GM12891 (cell line): Measurements from ENCODE around the gene MEP1A.
"Not testable (repeated sequence)": the region's sequence is repeated elsewhere in the genome, so short reads cannot be mapped to it uniquely, and the experiment has no call there.

Experiments
- DNase-seq: peaks from one replicate; pipeline ENCODE4 v3.0.0; 2011; ENCODE audit warnings: low spot score; ENCODE audit not compliant: insufficient read length
- FAIRE-seq: peaks from 2 replicates; lab custom pipeline; 2011; peaks lifted over from hg19 to GRCh38; lab: Jason Lieb, UNC
- PAX5 ChIP-seq: IDR thresholded peaks from 2 replicates; pipeline ENCODE4 v1.6.1; 2011; ENCODE audit warnings: low read length, moderate library complexity, mild to moderate bottlenecking; ENCODE audit not compliant: insufficient read depth, severe bottlenecking
- POLR2A ChIP-seq: IDR thresholded peaks from 2 replicates; pipeline ENCODE4 v1.6.1; 2011; ENCODE audit warnings: low read depth, low read length, control low read depth
- POLR2AphosphoS5 ChIP-seq: IDR thresholded peaks from 2 replicates; pipeline ENCODE4 v1.6.1; 2011; ENCODE audit warnings: low read depth, low read length, control low read depth
- POU2F2 ChIP-seq: IDR thresholded peaks from 2 replicates; pipeline ENCODE4 v1.6.1; 2011; ENCODE audit warnings: low read depth, mild to moderate bottlenecking, control low read depth, low read length, moderate library complexity
- SPI1 ChIP-seq: IDR thresholded peaks from 2 replicates; pipeline ENCODE4 v1.6.1; 2011; ENCODE audit warnings: low read depth, low read length, control low read depth
- TAF1 ChIP-seq: IDR thresholded peaks from 2 replicates; pipeline ENCODE4 v1.6.1; 2011; ENCODE audit warnings: low read depth, low read length, control low read depth

The MEP1A gene

GRCh38 chr6:46832816-46833215, 39.6 kb downstream of the MEP1A start:
- no peak for TF ChIP-seq POU2F2
- TF ChIP-seq TAF1, result no peak
- no peak for TF ChIP-seq POLR2AphosphoS5
- TF ChIP-seq SPI1, result no peak
- TF ChIP-seq POLR2A, result no peak
- no peak for TF ChIP-seq PAX5
- FAIRE-seq (no peak), DNase-seq (no peak)

DNA sequence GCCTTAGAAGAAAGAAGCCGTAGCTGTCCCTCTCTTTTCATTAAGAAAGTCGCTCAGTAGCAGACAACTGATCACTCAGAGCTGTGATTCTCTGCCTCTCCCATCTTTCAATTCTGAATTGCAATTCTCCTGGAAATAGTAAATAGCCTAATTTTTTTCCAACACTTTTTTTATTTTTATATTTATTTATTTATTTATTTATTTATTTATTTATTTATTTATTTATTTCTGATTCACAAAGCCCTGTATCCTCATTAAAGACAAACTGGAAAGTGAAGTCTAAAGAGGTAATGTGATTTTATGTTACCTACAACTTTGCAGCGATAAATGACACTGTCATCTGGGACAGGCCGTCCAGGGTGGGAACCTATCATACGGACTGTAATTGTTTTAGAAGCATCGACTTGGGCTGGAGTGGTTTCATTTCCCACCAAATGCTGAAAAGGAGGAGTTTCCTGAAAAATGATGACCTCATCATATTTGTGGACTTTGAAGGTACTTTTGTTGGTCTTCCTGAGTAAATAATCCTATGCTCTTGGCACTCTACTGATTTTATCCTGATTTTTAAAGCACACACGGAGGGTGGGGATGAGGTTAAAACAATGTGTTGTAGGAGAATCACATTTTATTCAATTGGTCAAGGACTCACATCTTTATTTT, 41.2 kb downstream of the MEP1A start:
- FAIRE-seq, DNase-seq: not testable (repeated sequence)

DNA sequence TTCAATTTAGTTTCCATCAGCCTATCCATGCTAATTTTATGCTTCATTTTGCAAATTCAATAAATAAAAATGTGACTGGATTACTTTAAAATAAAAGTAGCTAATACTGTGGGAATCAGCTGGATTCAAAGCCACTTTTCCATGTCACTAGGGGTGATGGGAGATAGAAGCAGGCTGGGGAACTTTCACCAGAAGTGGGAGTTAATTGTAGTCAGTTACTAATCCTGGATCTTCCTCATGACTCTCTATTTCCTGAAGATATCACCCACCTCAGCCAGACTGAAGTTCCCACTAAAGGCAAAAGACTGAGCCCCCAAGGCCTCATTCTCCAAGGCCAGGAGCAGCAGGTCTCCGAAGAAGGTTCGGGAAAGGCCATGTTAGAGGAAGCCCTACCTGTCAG, 41.8 kb downstream of the MEP1A start:
- FAIRE-seq, DNase-seq: not testable (repeated sequence)

GRCh38 chr6:46838033-46838432, 44.8 kb downstream of the MEP1A start:
- TF ChIP-seq SPI1, result no peak
- TF ChIP-seq POLR2AphosphoS5, result no peak
- no peak for TF ChIP-seq POU2F2
- no peak for TF ChIP-seq TAF1
- TF ChIP-seq POLR2A, result no peak
- no peak for TF ChIP-seq PAX5
- FAIRE-seq, result no peak
- no peak for DNase-seq

DNA sequence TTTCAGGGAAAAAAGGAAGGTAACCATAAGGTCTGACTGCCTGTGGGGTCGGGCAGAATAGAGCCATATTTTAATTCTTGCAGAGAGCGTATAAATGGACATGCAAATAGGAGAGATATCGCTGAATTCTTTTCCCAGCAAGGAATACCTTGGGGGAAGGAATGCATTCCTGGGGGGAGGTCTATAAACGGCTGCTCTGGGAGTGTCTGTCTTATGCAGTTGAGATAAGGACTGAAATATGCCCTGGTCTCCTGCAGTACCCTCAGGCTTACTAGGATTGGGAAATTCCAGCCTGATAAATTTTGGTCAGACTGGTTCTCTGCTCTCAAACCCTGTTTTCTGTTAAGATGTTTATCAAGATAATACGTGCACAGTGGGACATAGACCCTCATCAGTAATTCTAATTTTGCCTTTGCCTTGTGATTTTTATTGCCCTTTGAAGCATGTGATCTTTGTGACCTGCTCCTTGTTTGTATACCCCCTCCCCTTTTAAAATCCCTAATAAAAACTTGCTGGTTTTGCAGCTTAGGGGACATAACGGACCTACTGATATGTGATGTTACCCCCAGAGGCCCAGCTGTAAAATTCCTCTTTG, 49.2 kb downstream of the MEP1A start:
- FAIRE-seq, DNase-seq: not testable (repeated sequence)

DNA sequence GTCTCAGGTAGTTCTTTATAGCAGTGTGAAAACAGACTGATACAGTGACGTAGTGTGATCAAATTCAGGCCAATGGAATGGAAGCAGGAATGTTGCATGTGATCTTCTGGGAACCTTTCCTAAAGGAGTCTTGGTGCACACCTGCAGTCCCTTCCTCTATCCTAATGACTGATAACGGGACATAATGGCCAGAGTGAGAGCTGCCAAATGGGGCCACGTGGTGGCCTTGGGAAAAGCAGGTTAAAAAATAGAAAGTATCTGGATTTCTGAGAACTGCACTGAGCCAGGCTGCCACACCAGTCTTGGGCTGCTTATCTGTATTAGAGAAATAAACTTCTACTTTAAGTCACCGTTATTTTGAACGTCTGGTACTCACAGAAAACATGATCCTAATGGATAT, 51.9 kb downstream of the MEP1A start:
- DNase-seq (no peak), FAIRE-seq (no peak)
- no peak for TF ChIP-seq SPI1
- TF ChIP-seq POLR2A, result no peak
- no peak for TF ChIP-seq POU2F2
- no peak for TF ChIP-seq PAX5
- no peak for TF ChIP-seq TAF1
- no peak for TF ChIP-seq POLR2AphosphoS5

- TF ChIP-seq POU2F2 (no peak), POLR2AphosphoS5 (no peak), POLR2A (no peak)
- DNase-seq, result peak; percentile 34
- peak; percentile 65 for FAIRE-seq
These were observed 55.6 kb downstream of the MEP1A start for GRCh38 chr6:46848684-46849360.

GRCh38 chr6:46849361-46849690, 56.1 kb downstream of the MEP1A start:
- DNase-seq, result no peak
- TF ChIP-seq POU2F2, result no peak
- no peak for TF ChIP-seq TAF1
- TF ChIP-seq POLR2A, result no peak
- TF ChIP-seq SPI1, result no peak
- no peak for TF ChIP-seq POLR2AphosphoS5
- no peak for TF ChIP-seq PAX5
- no peak for FAIRE-seq

GRCh38 chr6:46850792-46851191, 57.6 kb downstream of the MEP1A start:
- DNase-seq, result no peak
- no peak for FAIRE-seq

GRCh38 chr6:46851576-46851975, 58.4 kb downstream of the MEP1A start:
- FAIRE-seq, DNase-seq: not testable (repeated sequence)

More at GRCh38 chr6:46850792-46851191, 57.6 kb downstream of the MEP1A start:
- TF ChIP-seq POLR2AphosphoS5, result no peak
- no peak for TF ChIP-seq POU2F2
- TF ChIP-seq POLR2A, result no peak

DNA sequence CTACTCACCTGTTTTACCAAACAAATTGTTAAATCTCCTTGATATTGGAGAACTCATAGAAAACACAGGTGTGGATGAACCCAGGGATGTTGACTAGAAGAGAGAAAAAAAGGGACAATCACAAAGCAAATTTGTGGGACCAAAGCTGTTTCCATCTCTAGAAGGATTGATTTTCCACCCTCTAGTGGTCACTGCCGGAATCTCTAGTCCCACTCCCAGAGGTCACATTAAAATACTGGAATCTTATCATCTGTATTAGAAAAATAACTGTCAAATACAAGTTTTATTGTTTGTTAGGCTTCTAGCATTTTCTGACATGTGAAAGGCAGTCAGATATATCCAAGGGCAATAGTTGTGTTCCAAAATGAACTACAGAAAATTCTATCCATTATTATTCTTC, 62.8 kb downstream of the MEP1A start:
- not testable (repeated sequence) for FAIRE-seq, DNase-seq

- no peak for DNase-seq
- FAIRE-seq, result no peak
- TF ChIP-seq TAF1 (no peak), POLR2A (no peak), POU2F2 (no peak), PAX5 (no peak), SPI1 (no peak), POLR2AphosphoS5 (no peak)
These were observed 69.2 kb downstream of the MEP1A start for GRCh38 chr6:46862381-46862780.
